Upper lobe of left lung (tissue), 6 donors: ENCODE data around the gene CCN2. TPM values are rescaled to one million over a fixed set of nuclear protein-coding genes. Genes with fewer than 3 reads are reported as not detected.

ENCODE experiments used
- ATAC-seq, 2 donors: fragments of 200-7000 bp; cut with Tn5 transposase; one replicate each; pipeline ENCODE4 v1.9.1; 2022; ENCODE audit warnings: mild to moderate bottlenecking in 2 of 2, moderate library complexity in 2 of 2; ENCODE audit not compliant: low FRiP score in 2 of 2
- DNase-seq, 2 donors: peaks; one replicate each; pipeline ENCODE4 v3.0.0-alpha.2; 2019 to 2020
- H3K27ac ChIP-seq, 4 donors: fragments of 200-600 bp; sonication (generic); one replicate each; pipeline ENCODE4 v1.5.1; 2016 to 2019
- H3K27me3 ChIP-seq, 4 donors: fragments of 200-600 bp; sonication (generic); one replicate each; pipeline ENCODE4 v1.5.1; 2017 to 2019
- H3K36me3 ChIP-seq, 4 donors: fragments of 200-600 bp; sonication (generic); one replicate each; pipeline ENCODE4 v1.5.1; 2016 to 2019
- H3K4me1 ChIP-seq, 4 donors: fragments of 200-600 bp; sonication (generic); one replicate each; pipeline ENCODE4 v1.5.1; 2018 to 2019
- H3K4me3 ChIP-seq, 4 donors: fragments of 200-600 bp; sonication (generic); one replicate each; pipeline ENCODE4 v1.5.1; 2017 to 2019; ENCODE audit warnings: mild to moderate bottlenecking in 2 of 4, moderate library complexity in 1 of 4
- H3K9me3 ChIP-seq, 4 donors: fragments of 200-600 bp; sonication (generic); one replicate each; pipeline ENCODE4 v1.5.1; 2018 to 2019
- EP300 ChIP-seq, 4 donors: sonication (generic); formaldehyde crosslinking; IDR thresholded peaks; one replicate each; pipeline ENCODE4 v1.5.1; 2017; ENCODE audit warnings: antibody characterized with exemption in 4 of 4, control low read depth in 2 of 4
- POLR2A ChIP-seq, 4 donors: fragments of 450-650 bp; IDR thresholded peaks; one replicate each; pipeline ENCODE4 v1.5.1; 2016 to 2017; ENCODE audit warnings: antibody characterized with exemption in 4 of 4, mild to moderate bottlenecking in 2 of 4
- POLR2AphosphoS5 ChIP-seq, 2 donors: sonication (generic); formaldehyde crosslinking; IDR thresholded peaks; one replicate each; pipeline ENCODE4 v1.5.1; 2017; ENCODE audit warnings: antibody characterized with exemption in 2 of 2
- WGBS, 2 donors: methylation state at CpG; one replicate each; pipeline ENCODE4 v1.1.5; 2017 to 2018; 5-methylcytosine and 5-hydroxymethylcytosine counted together
- total RNA-seq, 6 donors: library from RNA; depleted of rRNA in 4 of 6; stranded (reverse); fragments of >200 nt in 4 of 6; gene quantifications; one replicate each; pipeline versions ENCODE4 v1.1.0 to v1.2.1, GENCODE V29; 2016 to 2021
- TF ChIP-seq, protein P1 (sequence below), 6 experiments: fragments of 450-650 bp in 4 of 6; fragments of 200-600 bp in 2 of 6; sonication (generic) in 2 of 6; IDR thresholded peaks; one replicate each; pipeline ENCODE4 v1.5.1; 2016 to 2019; ENCODE audit warnings: antibody characterized with exemption in 6 of 6
- donor health status: DM: no; HTN: no; CAD: no; lungs with moderate emphysema.
- donor health status: DM: no; HTN: yes; CAD: no; lungs with severe emphysema.

The CCN2 gene
- total RNA-seq, 6 donors from 2014 or later: 96.4 to 320 (median 210) TPM

DNA sequence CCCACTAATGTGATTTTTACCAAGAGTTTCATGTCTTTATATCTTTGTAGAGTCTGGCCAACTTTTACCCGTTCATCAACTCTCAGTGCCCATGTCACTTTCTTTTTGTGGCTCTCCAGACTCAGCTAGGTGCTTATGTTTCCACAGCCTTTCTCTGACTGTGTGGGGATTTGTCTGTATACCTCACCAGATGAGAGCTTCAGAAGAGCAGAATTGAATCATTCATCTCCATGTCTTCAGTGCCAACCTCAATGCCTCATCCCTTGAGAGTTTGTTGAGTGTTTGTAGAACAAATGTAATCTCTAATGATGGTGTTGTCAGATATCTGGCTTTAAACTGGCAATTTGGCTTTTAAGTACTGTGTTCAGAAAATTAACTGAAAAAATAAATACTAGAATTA, 16.8 kb upstream of the CCN2 start:
- Histone ChIP-seq H3K4me3 (no peak overlapping the region), H3K27me3 (no peaks in the 10 kb centered on the region), H3K27ac (no peak overlapping the region), H3K9me3 (no peaks in the 10 kb centered on the region), H3K36me3 (no peaks in the 10 kb centered on the region), H3K4me1 (no peaks in the 10 kb centered on the region)
- ATAC-seq: no peak
- 30 to 97% methylated on average over 1 of the region's 1 CpG for WGBS, 2 donors
- no peak for DNase-seq
- TF ChIP-seq POLR2A (IDR thresholded peaks at IDR 0.05) (no peak), POLR2AphosphoS5 (IDR thresholded peaks at IDR 0.05) (no peak), EP300 (IDR thresholded peaks at IDR 0.05) (no peak)
- TF ChIP-seq, protein P1, sequence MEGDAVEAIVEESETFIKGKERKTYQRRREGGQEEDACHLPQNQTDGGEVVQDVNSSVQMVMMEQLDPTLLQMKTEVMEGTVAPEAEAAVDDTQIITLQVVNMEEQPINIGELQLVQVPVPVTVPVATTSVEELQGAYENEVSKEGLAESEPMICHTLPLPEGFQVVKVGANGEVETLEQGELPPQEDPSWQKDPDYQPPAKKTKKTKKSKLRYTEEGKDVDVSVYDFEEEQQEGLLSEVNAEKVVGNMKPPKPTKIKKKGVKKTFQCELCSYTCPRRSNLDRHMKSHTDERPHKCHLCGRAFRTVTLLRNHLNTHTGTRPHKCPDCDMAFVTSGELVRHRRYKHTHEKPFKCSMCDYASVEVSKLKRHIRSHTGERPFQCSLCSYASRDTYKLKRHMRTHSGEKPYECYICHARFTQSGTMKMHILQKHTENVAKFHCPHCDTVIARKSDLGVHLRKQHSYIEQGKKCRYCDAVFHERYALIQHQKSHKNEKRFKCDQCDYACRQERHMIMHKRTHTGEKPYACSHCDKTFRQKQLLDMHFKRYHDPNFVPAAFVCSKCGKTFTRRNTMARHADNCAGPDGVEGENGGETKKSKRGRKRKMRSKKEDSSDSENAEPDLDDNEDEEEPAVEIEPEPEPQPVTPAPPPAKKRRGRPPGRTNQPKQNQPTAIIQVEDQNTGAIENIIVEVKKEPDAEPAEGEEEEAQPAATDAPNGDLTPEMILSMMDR (IDR thresholded peaks at IDR 0.05): no peak

DNA sequence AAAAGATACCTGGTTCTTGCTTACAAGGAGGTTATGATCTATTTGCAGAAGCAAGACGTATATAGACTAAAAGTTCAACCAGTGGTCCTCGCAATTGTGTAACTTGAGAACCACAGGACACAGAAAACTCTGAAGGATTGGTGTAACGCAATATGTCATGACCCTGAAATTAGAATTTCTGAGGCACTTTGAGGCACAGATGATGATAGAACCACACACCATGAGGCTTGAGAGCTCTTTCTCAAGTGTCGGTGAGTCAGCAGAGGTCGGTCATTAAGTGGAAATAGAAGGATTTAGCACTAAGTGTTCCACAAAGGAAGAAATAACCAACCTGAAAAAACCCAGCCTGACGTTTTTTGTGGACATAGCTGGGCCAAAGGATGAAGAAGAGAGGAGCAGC, 15.3 kb upstream of the CCN2 start:
- Histone ChIP-seq H3K27me3 (no peaks in the 10 kb centered on the region), H3K36me3 (no peaks in the 10 kb centered on the region), H3K27ac (no peak overlapping the region), H3K9me3 (no peaks in the 10 kb centered on the region), H3K4me1 (no peaks in the 10 kb centered on the region), H3K4me3 (no peak overlapping the region)
- WGBS, 2 donors: 66 to 67% methylated on average over 6 of the region's 6 CpGs
- peak in 1 of 2 donors; percentile 64 for DNase-seq
- TF ChIP-seq POLR2AphosphoS5 (IDR thresholded peaks at IDR 0.05) (peak in 1 of 2 donors; percentile 19), EP300 (IDR thresholded peaks at IDR 0.05) (peak in 1 of 4 donors; percentile 27)
- TF ChIP-seq, protein P1 (IDR thresholded peaks at IDR 0.05): no peak
- peak in 1 of 2 donors; percentile 71 for ATAC-seq

DNA sequence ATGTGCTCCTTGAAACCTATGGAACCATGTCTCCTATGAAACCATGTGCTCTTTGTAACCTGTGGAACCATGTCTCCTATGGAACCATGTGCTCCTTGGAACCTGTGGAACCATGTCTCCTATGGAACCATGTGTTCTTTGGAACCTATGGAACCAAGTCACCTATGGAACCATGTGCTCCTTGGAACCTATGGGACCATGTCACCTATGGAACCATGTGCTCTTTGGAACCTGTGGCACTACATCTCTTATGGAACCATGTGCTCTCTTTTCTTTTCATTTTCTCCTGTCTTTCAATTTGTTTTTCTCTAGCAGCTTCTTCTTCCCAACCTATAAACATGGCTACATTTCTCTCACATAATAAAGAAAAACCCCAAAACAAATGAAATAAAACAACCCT, 11.9 kb upstream of the CCN2 start:
- ATAC-seq (no peak), DNase-seq (no peak)
- TF ChIP-seq POLR2A (IDR thresholded peaks at IDR 0.05) (no peak), POLR2AphosphoS5 (IDR thresholded peaks at IDR 0.05) (no peak), EP300 (IDR thresholded peaks at IDR 0.05) (no peak)
- TF ChIP-seq, protein P1 (IDR thresholded peaks at IDR 0.05): no peak
- H3K27me3 ChIP-seq: no peaks in the 10 kb centered on the region
- H3K9me3 ChIP-seq: no peaks in the 10 kb centered on the region
- H3K36me3 ChIP-seq: no peaks in the 10 kb centered on the region
- no peaks in the 10 kb centered on the region for H3K4me1 ChIP-seq
- H3K27ac ChIP-seq: no peak overlapping the region
- H3K4me3 ChIP-seq: no peak overlapping the region

DNA sequence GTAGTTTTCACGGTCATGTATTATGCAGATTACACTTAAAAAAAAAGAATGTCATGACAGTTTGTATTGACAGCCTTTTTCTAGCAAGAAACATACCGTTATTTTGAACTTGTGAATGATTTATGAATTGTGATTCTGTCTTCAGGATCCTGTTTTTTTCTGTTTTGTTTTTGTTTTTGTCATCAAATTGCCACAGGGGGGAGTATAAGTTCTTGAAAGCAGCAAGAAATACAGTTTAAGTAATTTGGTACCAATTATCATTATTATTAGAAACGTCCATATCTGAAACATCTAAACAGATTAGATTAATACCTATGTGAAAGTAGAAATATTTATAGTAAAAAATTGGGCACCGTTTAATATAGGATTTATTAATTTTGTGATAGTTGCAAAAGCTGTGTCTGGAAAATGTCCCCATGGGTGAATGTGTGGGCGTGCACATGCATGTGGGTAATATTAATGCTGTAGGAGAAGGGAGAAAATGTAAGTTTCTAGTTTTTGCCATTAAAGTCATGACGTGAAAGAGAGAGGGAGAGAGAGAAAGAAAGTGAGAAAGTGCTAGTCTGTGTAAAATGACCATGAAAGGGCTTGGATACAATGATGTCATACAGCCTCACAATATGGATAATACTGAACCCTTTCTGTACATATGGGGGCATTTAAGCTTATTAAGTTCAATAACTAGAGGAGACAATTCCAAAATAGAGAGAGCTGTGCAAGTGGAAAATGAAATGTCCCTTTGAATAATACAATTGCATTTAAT, 9.4 kb upstream of the CCN2 start:
- Histone ChIP-seq H3K36me3 (no peaks in the 10 kb centered on the region), H3K27me3 (no peaks in the 10 kb centered on the region), H3K4me1 (no peaks in the 10 kb centered on the region), H3K9me3 (no peaks in the 10 kb centered on the region), H3K27ac (no peak overlapping the region), H3K4me3 (no peak overlapping the region)
- ATAC-seq: no peak
- TF ChIP-seq, protein P1 (IDR thresholded peaks at IDR 0.05): no peak
- TF ChIP-seq EP300 (IDR thresholded peaks at IDR 0.05) (no peak), POLR2AphosphoS5 (IDR thresholded peaks at IDR 0.05) (no peak), POLR2A (IDR thresholded peaks at IDR 0.05) (no peak)
- WGBS, 2 donors: 55 to 57% methylated on average over 6 of the region's 6 CpGs
- DNase-seq: no peak
